HG03469 (cell line): Measurements from ENCODE around the gene EIF2B4.
A peak's percentile ranks its signal among the peaks of the same experiment; 100 is the strongest.
"Not testable (repeated sequence)": the region's sequence is repeated elsewhere in the genome, so short reads cannot be mapped to it uniquely, and the experiment has no call there.

Source experiments
- ATAC-seq: cut with Tn5 transposase; IDR thresholded peaks from one replicate; pipeline ENCODE4 v1.9.1; 2021; ENCODE audit warnings: mild to moderate bottlenecking, moderate library complexity, moderate number of reproducible peaks; ENCODE audit not compliant: unreplicated experiment

The EIF2B4 gene

GRCh38 chr2:27350106-27350693 lies 19.9 kb downstream of the EIF2B4 start:
- no peak for ATAC-seq

DNA sequence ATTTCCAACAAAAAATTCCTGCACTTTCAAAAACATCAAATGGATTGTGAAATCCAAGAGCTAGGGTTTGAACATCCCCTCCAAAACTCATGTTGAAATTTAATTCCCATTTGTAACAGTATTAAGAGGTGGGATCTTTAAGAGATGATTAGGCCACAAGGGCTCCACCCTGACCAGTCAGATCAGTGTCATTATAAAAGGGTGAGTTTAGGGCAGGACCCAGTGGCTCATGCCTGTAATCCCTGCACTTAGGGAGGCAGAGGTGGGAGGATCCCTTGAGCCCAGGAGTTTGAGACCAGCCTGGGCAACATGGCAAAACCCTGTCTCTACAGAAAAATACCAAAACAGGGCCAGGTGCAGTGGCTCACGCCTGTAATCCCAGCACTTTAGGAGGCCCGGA lies 22.5 kb downstream of the EIF2B4 start:
- ATAC-seq, result no peak

DNA sequence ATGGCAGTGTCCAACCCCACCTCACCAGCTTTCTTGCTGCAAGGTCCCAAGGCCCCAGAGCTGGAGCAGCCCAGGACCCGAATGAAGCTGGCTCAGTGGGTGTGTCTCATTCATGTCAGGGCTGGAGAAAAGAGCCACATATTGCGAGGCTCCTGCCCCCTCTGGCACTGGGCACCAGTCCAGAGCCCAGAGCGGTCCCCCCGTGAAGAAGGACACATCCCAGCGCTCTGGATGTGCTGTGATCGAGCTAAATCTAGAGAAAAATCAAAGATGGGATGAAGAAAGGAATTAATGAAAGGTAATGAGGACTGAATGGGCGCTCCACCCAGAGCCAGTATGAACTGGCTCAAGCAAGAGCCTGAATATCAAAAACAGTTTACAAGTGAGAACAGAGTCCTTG lies 34.0 kb downstream of the EIF2B4 start:
- ATAC-seq, result no peak

GRCh38 chr2:27335311-27335710 lies 34.8 kb downstream of the EIF2B4 start:
- no peak for ATAC-seq

- no peak for ATAC-seq
Measured at GRCh38 chr2:27324720-27325119, 45.4 kb downstream of the EIF2B4 start.

DNA sequence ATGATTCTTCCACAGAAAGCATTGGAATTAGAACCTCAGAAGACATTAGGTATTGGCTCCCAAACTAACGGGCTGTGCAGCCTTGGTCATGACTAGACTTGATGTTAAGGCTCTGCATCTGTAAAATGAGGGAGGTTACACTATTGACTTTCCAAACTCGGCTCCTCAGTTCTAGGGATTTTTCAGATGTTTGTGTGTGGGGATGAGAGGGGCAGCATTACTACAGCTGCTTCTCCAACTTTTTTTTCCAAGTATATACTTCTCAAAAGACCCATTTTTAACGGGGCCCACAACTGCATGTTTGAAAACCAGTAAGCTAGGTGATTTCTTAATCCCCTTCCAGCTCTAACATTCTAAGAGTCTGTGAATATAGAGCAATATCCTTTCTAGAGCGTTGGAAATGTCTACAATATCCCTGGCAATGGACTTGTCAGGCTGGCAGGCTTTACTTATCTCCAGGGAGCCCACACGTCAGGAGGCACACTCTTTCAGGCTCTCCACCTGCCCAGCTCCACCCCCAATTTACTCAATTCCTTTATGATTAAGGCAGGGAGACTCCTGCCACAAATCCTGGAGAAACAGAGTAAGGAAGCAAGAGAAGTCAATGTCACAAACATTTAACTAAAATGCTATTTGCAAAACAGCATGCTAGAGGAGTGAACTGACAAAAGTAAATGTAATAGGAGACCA lies 46.4 kb downstream of the EIF2B4 start:
- no peak for ATAC-seq

GRCh38 chr2:27322766-27323595 lies 47.2 kb downstream of the EIF2B4 start, which contains the start of gene MPV17:
MPV17 (minus strand) TSS chr2:27323097; CDS start chr2:27322517, 580 bp downstream.
- ATAC-seq, result peak; percentile 72

DNA sequence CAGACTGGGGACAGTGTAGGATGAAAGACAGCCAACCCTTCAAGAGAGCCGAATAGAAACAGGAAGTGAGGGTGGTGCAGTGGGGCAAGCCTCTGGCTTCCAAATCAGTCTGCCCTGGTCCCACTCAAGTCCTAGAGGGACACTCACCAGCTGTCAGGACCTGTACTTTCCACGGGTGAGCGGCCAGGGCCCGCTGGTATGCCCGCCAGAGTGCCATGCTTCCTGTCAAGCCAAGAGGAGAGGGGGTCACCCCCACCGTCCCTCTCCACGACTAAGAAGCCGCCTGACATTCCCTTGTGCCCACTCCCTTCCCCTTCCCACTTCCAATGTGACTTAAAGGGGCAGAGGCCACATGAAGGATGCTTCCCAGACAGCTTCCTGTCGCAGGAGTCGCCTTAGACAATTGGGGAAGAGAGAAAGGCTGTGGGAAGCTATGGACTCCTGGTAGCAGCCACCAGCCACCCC lies 47.8 kb downstream of the EIF2B4 start:
- no peak for ATAC-seq

DNA sequence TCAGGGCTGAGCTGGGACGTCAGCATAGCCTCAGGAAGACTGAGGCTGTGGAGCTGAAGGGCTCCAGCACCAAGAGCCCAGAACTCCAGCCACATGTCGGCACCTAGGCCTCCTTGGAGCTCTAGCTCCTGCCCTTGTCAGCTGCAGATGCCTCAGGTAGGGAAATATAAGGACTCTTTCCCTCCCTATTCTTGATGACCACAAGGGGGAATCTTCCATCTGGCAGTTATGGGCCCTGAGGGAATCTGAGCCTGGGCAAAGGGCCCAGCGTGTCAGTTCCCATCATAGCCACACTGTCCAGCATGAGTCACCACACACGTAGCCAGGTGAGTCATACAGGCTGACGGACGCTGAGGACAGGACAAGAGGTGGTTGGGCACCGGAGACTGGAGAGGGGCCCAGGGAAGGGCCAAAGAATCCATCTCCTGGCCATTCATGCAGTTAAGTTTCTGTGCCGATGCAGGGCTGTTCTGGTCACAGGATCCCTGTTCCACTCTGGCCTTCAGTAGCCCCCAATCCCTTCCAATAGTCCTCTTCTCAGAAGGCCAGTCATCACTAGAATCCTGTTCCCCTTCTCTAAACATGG lies 49.1 kb downstream of the EIF2B4 start:
- no peak for ATAC-seq

GRCh38 chr2:27319839-27320238 lies 50.3 kb downstream of the EIF2B4 start:
- ATAC-seq, result not testable (repeated sequence)

GRCh38 chr2:27316655-27317412 lies 53.3 kb downstream of the EIF2B4 start:
- ATAC-seq, result no peak

- no peak for ATAC-seq
Measured at GRCh38 chr2:27315122-27315521, 55.0 kb downstream of the EIF2B4 start.

DNA sequence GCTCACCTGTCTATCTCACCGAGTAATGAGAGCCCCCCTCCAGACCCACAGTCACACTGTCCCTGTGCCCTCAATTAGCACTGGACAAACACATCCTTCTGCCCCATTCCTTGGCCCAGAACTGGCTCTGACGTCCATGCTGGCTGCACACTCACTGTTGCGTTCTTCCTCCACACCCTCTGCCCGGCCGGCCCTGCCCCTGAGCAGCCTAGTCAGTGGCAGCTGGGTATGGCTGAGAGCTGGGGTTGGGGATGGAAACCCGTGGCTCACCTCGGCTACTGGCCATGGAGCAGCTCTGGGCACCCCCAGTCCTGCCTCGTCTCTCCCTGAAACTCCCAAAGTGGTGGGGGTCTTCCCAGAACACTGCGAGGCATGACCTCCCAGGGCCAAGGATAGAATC lies 55.4 kb downstream of the EIF2B4 start:
- ATAC-seq, result no peak
